ENCODE data around the gene PARD6A.

PARD6A gene

GRCh38 chr16:67697422-67698185 is 36.8 kb downstream of the PARD6A start:
- DNase-seq, result no peak

GRCh38 chr16:67699265-67699664 is 38.5 kb downstream of the PARD6A start:
- no peak for DNase-seq

- DNase-seq, result no peak
These were observed 40.7 kb downstream of the PARD6A start for GRCh38 chr16:67701420-67701819.

- no peak for DNase-seq
These were observed 41.4 kb downstream of the PARD6A start for GRCh38 chr16:67702130-67702529.

- DNase-seq, result peak; percentile 9
These were observed 42.9 kb downstream of the PARD6A start for GRCh38 chr16:67703626-67704025.

GRCh38 chr16:67704110-67704509 is 43.4 kb downstream of the PARD6A start:
- DNase-seq, result no peak

GRCh38 chr16:67707210-67707609 is 46.5 kb downstream of the PARD6A start:
- no peak for DNase-seq

- DNase-seq, result no peak
These were observed 47.0 kb downstream of the PARD6A start for GRCh38 chr16:67707790-67708189.

GRCh38 chr16:67708368-67708771 is 47.6 kb downstream of the PARD6A start:
- DNase-seq, result no peak

- no peak for DNase-seq
These were observed 48.3 kb downstream of the PARD6A start for GRCh38 chr16:67709050-67709449.

- DNase-seq, result no peak
These were observed 49.8 kb downstream of the PARD6A start for GRCh38 chr16:67710607-67711006.

All from activated CD4-positive, alpha-beta T cell treated with anti-CD3 and anti-CD28 coated beads for 48 hours (primary cell).